HCT116 (cell line): ENCODE data around the gene BTNL3.

Source experiments
- CTCF ChIP-seq, 3 experiments: fragments of 200-600 bp in 1 of 3; sonication (generic) in 1 of 3; IDR thresholded peaks in 2 of 3; conservative IDR thresholded peaks in 1 of 3; 2 replicates each; pipeline ENCODE4 v1.5.1; 2012 to 2017; ENCODE audit warnings: low read depth in 2 of 3, low read length in 2 of 3, antibody characterized with exemption in 1 of 3, borderline replicate concordance in 1 of 3, control low read depth in 1 of 3, mild to moderate bottlenecking in 1 of 3, mixed read lengths in 1 of 3, mixed run types in 1 of 3, moderate library complexity in 1 of 3; ENCODE audit not compliant: insufficient read depth in 1 of 3
- EZH2 ChIP-seq: fragments of 200-600 bp; sonication (generic); IDR thresholded peaks from 2 replicates; pipeline ENCODE4 v1.6.1; 2017; ENCODE audit warnings: antibody characterized with exemption, mixed run types
- EZH2phosphoT487 ChIP-seq: fragments of 200-600 bp; IDR thresholded peaks from 2 replicates; pipeline ENCODE4 v1.6.1; 2018; ENCODE audit warnings: antibody characterized with exemption, borderline replicate concordance
- JUND ChIP-seq: IDR thresholded peaks from 2 replicates; pipeline ENCODE4 v1.6.1; 2012
- MAX ChIP-seq: IDR thresholded peaks from 2 replicates; pipeline ENCODE4 v1.6.1; 2012
- POLR2A ChIP-seq: IDR thresholded peaks from 2 replicates; pipeline ENCODE4 v1.7.0; 2011; ENCODE audit warnings: borderline replicate concordance; ENCODE audit not compliant: insufficient read depth, insufficient read length; ENCODE audit errors: extremely low read depth
- POLR2AphosphoS5 ChIP-seq: IDR thresholded peaks from 2 replicates; pipeline ENCODE4 v1.6.1; 2011; ENCODE audit warnings: mild to moderate bottlenecking, low read depth, low read length, moderate library complexity
- REST ChIP-seq: IDR thresholded peaks from 2 replicates; pipeline ENCODE4 v1.6.1; 2012; ENCODE audit warnings: low read depth
- TCF7L2 ChIP-seq: IDR thresholded peaks from 2 replicates; pipeline ENCODE4 v1.7.0; 2011; ENCODE audit warnings: borderline replicate concordance, inconsistent platforms; ENCODE audit not compliant: insufficient read depth, insufficient read length; ENCODE audit errors: extremely low read depth
- YY1 ChIP-seq: IDR thresholded peaks from 2 replicates; pipeline ENCODE4 v1.6.1; 2011; ENCODE audit warnings: low read length, low read depth, moderate library complexity, mild to moderate bottlenecking; ENCODE audit not compliant: insufficient replicate concordance; ENCODE audit errors: extremely low read depth
- ZFX ChIP-seq: fragments of 450-650 bp; IDR thresholded peaks from 2 replicates; pipeline ENCODE4 v1.6.1; 2017

- TF ChIP-seq POLR2AphosphoS5, result no peak
- TF ChIP-seq CTCF (IDR thresholded peaks at IDR 0.05 in 2 of 3, conservative IDR thresholded peaks at IDR 0.05 in 1 of 3; ENCODE audit: borderline replicate concordance in 1 of 3, insufficient read depth in 1 of 3, low read depth in 2 of 3, low read length in 2 of 3), result no peak
- no peak for TF ChIP-seq POLR2A
- no peak for TF ChIP-seq EZH2
- no peak for TF ChIP-seq REST
- TF ChIP-seq JUND, result no peak
- no peak for TF ChIP-seq EZH2phosphoT487
- TF ChIP-seq MAX, result no peak
- no peak for TF ChIP-seq YY1
- TF ChIP-seq TCF7L2, result no peak
- no peak for TF ChIP-seq ZFX
Measured at GRCh38 chr5:181044093-181044599, 55.5 kb downstream of the BTNL3 start.
